Measurements from ENCODE around the gene RPS21. TPM values are rescaled to one million over a fixed set of nuclear protein-coding genes. Genes with fewer than 3 reads are reported as not detected.

Gene RPS21
- total and polyA plus RNA-seq, 5 donors, result 703 to 2,060 (median 755) TPM

DNA sequence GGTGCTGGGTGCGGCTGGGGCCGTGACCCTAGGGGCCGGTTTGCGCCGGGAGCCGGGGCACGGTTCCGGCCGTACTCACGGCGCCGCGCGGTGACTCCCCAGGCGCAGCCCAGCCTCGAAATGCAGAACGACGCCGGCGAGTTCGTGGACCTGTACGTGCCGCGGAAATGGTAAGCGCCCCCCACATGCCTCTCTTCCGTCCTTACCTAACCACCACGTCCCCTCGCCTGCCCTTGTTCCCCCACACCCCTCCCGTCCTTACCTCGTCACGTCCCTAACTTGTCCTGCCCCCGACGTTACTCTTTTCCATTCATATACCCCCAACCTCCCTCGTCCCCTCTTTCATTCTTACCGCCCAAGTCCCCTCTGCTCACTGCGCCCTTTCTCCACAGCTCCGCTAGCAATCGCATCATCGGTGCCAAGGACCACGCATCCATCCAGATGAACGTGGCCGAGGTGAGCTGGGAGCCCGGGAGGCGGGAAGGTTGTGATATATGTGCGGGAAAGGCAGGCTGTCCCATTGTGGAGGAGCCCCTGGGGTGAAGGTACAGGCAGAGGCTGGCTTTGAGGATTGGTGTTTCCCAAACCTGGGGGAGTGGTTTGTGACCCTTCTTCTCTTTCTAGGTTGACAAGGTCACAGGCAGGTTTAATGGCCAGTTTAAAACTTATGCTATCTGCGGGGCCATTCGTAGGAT is 463 bp downstream of the RPS21 start:
- Histone ChIP-seq H3K4me1 (ENCODE audit: control insufficient read depth, insufficient read depth, low read length) (peaks cover 8% of the 10 kb centered on the region), H3K9me3 (ENCODE audit: control insufficient read depth, low read length) (no peaks in the 10 kb centered on the region), H3K4me3 (ENCODE audit: low read length) (peak overlapping the region; percentile 82), H3K27me3 (ENCODE audit: control insufficient read depth, insufficient read depth) (no peaks in the 10 kb centered on the region), H3K27ac (ENCODE audit: low read length) (no peak overlapping the region)
- intact Hi-C loops (cut with DNase I), result loop anchor here in 3 of 4 donors (5.0 to 10.0 kb wide), 3 partner anchors 90 to 373 kb away; partner anchors contain the start of gene MTG2 (in 1 of the 3)
- DNase-seq (no peak), ATAC-seq (no peak)
- WGBS, result 3% methylated on average over 47 of the region's 47 CpGs

- no peaks in the 10 kb centered on the region for H3K9me3 ChIP-seq (ENCODE audit: control insufficient read depth, low read length)
- intact Hi-C loops (cut with DNase I), result loop anchor here in 3 of 4 donors (5.0 to 10.0 kb wide), 3 partner anchors 91 to 373 kb away; partner anchors contain the start of gene MTG2 (in 1 of the 3)
- 74% methylated on average over 20 of the region's 20 CpGs for WGBS
- peak overlapping the region; percentile 82 for H3K4me3 ChIP-seq (ENCODE audit: low read length)
- no peaks in the 10 kb centered on the region for H3K27me3 ChIP-seq (ENCODE audit: control insufficient read depth, insufficient read depth)
- no peak for DNase-seq
- no peak for ATAC-seq
- H3K27ac ChIP-seq (ENCODE audit: low read length), result no peak overlapping the region
- H3K4me1 ChIP-seq (ENCODE audit: control insufficient read depth, insufficient read depth, low read length), result peaks cover 8% of the 10 kb centered on the region
Measured at GRCh38 chr20:62387933-62388635, 1.2 kb downstream of the RPS21 start.

DNA sequence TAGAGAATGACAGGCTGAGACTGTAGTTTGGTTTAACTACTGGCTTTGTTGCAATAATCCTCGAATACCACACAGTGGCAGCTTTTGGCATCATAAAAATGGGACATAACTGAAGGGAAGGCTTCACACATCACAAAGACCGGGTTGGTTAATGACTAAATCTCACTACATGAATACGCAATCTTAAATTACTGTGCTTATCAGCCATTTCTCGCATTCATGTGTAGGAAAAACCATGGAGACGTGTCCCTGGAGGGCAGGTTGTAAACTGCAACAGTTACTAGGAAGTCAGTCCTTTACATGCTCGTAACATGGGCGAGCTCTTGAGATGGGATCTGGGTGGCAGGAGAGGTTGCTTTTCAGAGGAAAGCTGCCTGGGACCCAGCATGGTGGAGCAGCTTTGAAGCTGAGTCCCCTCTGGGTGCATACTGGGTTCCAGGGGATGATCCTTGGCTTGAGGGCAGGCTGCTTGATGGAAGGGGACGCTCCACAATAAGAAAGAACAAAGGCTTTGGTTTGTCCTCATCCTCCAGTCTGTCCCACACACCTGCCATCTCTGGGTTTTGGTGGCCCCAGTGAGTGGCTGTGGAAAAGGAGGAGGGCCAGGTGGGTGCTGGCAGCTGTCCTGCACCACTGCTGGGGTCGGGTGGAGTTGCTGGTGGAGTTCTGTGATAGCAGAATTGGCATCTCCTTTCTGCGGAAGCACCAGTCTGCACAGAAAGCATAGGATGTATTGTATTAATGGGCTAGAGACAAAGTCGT is 2.1 kb downstream of the RPS21 start:
- H3K4me3 ChIP-seq (ENCODE audit: low read length), result no peak overlapping the region
- DNase-seq (no peak), ATAC-seq (no peak)
- no peaks in the 10 kb centered on the region for H3K9me3 ChIP-seq (ENCODE audit: control insufficient read depth, low read length)
- WGBS, result 79% methylated on average over 11 of the region's 11 CpGs
- no peak overlapping the region for H3K27ac ChIP-seq (ENCODE audit: low read length)
- H3K4me1 ChIP-seq (ENCODE audit: control insufficient read depth, insufficient read depth, low read length), result peaks cover 8% of the 10 kb centered on the region
- no peaks in the 10 kb centered on the region for H3K27me3 ChIP-seq (ENCODE audit: control insufficient read depth, insufficient read depth)
- intact Hi-C loops (cut with DNase I), result loop anchor here in 3 of 4 donors (5.0 to 10.0 kb wide), 3 partner anchors 92 to 374 kb away; partner anchors contain the start of gene MTG2 (in 1 of the 3)

DNA sequence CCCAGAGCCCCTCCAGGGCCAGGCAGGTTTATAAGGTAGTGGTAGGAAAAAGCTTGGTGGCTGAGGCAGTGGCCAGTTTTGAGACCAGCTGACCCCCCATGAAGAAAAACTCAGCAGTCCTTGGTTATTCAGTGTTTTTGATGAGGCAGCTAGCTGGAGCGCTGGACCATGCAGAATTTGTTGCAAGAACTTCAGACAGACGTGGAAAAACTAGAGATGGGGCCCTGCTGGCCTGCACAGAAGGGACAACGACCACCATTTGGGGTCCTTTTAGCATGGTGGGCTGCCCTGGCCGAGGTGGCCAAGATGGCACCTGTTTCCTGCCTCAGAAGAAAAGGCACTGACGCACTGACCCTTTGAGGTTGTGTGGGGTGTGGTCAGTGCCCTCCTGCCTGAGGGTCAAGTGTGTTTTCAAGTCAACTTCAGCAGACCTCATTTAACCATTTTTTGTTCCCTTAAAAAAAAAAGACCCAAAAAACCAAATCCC is 2.7 kb downstream of the RPS21 start:
- H3K27ac ChIP-seq (ENCODE audit: low read length), result no peak overlapping the region
- intact Hi-C loops (cut with DNase I), result loop anchor here in 3 of 4 donors (5.0 to 10.0 kb wide), 3 partner anchors 92 to 375 kb away; partner anchors contain the start of gene MTG2 (in 1 of the 3)
- 80% methylated on average over 5 of the region's 5 CpGs for WGBS

GRCh38 chr20:62390317-62391164 is 3.6 kb downstream of the RPS21 start:
- Histone ChIP-seq H3K27ac (ENCODE audit: low read length) (no peak overlapping the region), H3K4me3 (ENCODE audit: low read length) (no peak overlapping the region), H3K9me3 (ENCODE audit: control insufficient read depth, low read length) (no peaks in the 10 kb centered on the region), H3K4me1 (ENCODE audit: control insufficient read depth, insufficient read depth, low read length) (peaks cover 8% of the 10 kb centered on the region), H3K27me3 (ENCODE audit: control insufficient read depth, insufficient read depth) (no peaks in the 10 kb centered on the region)
- 80% methylated on average over 29 of the region's 29 CpGs for WGBS
- ATAC-seq (no peak), DNase-seq (no peak)
- intact Hi-C loops (cut with DNase I), result no loop called here

More for the DNA sequence above, 2.7 kb downstream of the RPS21 start:
- H3K4me1 ChIP-seq (ENCODE audit: control insufficient read depth, insufficient read depth, low read length), result peaks cover 8% of the 10 kb centered on the region
- H3K27me3 ChIP-seq (ENCODE audit: control insufficient read depth, insufficient read depth), result no peaks in the 10 kb centered on the region
- H3K9me3 ChIP-seq (ENCODE audit: control insufficient read depth, low read length), result no peaks in the 10 kb centered on the region
- ATAC-seq (no peak), DNase-seq (no peak)
- H3K4me3 ChIP-seq (ENCODE audit: low read length), result no peak overlapping the region

DNA sequence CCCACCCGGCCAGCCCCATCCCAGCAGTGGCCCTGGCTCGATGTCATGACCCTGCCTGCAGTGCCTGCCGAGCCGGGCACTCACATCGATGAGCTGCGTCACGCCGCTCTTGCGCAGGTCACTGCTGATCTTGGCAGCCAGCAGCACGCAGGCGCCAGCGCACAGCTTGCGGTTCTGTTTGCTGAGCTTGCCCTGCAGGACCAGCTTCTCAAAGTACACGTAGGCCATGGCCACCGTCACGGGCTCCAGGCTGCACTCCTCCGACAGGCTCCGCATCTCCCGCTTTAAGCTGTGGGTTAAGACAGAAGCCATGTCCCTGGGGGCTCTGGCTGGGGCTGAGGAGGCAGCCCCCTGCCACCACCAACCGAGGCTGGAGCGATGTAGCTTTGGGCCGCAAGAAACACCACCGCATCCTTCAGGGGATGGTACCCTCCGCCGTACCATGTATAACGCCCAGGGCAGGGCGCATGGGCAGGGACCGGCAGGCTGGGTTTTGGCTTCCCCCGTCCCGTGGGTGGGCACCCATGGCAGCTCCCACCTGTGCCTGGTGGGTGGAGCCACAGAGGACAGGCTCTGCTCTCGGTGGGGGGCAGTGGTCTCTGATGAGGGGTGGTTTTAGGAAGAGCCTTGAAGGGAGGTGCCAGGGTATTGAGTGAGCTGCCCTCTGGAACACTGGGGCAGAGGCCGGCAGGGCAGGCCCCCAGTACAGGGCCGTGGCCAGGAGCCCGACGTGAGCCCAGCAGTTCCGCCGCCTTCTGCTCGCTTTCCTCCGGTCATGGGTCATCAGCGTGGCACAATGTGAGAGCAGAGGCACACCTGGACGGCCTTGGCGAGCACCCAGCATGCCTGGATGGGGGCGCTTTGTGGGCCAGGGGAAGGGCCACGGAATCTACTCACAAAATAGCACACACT is 4.5 kb downstream of the RPS21 start:
- Histone ChIP-seq H3K4me3 (ENCODE audit: low read length) (no peak overlapping the region), H3K9me3 (ENCODE audit: control insufficient read depth, low read length) (no peaks in the 10 kb centered on the region), H3K4me1 (ENCODE audit: control insufficient read depth, insufficient read depth, low read length) (peaks cover 6% of the 10 kb centered on the region), H3K27me3 (ENCODE audit: control insufficient read depth, insufficient read depth) (no peaks in the 10 kb centered on the region), H3K27ac (ENCODE audit: low read length) (no peak overlapping the region)
- DNase-seq (no peak), ATAC-seq (no peak)
- intact Hi-C loops (cut with DNase I), result no loop called here
- 88% methylated on average over 44 of the region's 44 CpGs for WGBS

DNA sequence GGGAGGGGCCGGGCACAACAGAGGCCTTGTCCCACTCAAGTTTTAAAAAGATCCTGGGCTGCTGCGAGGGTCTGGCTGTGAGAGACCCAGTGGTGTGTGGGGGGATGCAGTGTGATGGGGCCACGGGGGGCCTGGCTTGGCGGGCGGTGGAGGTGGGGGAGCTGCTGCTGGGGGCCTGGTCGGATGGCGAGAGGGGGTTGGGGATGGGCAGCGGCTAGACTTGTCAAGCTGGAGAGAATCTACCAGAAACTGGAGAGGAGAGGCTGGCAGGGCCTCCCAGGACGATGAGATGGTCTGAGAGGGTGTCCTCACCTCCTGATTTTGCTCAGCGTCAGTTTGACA is 5.1 kb downstream of the RPS21 start:
- Histone ChIP-seq H3K9me3 (ENCODE audit: control insufficient read depth, low read length) (no peaks in the 10 kb centered on the region), H3K4me3 (ENCODE audit: low read length) (no peak overlapping the region), H3K4me1 (ENCODE audit: control insufficient read depth, insufficient read depth, low read length) (peaks cover 6% of the 10 kb centered on the region), H3K27me3 (ENCODE audit: control insufficient read depth, insufficient read depth) (no peaks in the 10 kb centered on the region), H3K27ac (ENCODE audit: low read length) (no peak overlapping the region)
- intact Hi-C loops (cut with DNase I), result no loop called here
- DNase-seq (no peak), ATAC-seq (no peak)
- 82% methylated on average over 10 of the region's 10 CpGs for WGBS

GRCh38 chr20:62392621-62393334 is 5.9 kb downstream of the RPS21 start:
- H3K4me3 ChIP-seq (ENCODE audit: low read length), result no peak overlapping the region
- no peak overlapping the region for H3K27ac ChIP-seq (ENCODE audit: low read length)
- no peaks in the 10 kb centered on the region for H3K27me3 ChIP-seq (ENCODE audit: control insufficient read depth, insufficient read depth)
- intact Hi-C loops (cut with DNase I), result no loop called here
- WGBS, result 88% methylated on average over 21 of the region's 21 CpGs
- H3K9me3 ChIP-seq (ENCODE audit: control insufficient read depth, low read length), result no peaks in the 10 kb centered on the region
- no peak for DNase-seq
- ATAC-seq, result peak in 1 of 2 donors; percentile 3
- H3K4me1 ChIP-seq (ENCODE audit: control insufficient read depth, insufficient read depth, low read length), result peaks cover 2% of the 10 kb centered on the region

DNA sequence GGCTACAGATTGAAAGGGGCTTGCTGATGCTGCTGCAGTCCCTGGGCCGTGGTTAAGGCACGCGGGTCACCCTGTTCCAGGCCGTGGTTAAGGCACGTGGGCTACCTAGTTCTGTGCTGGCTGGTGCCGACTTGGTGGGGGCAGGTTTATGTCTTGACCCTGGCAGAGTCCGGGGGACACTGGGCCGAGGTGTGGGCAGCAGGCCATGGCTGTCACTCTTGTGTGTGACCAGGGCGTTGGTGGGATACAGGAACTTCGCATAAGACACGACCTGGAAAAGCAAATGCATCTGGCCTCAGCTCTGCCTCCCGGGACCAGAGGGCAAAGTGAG is 6.4 kb downstream of the RPS21 start:
- Histone ChIP-seq H3K9me3 (ENCODE audit: control insufficient read depth, low read length) (no peaks in the 10 kb centered on the region), H3K4me3 (ENCODE audit: low read length) (no peak overlapping the region), H3K4me1 (ENCODE audit: control insufficient read depth, insufficient read depth, low read length) (no peaks in the 10 kb centered on the region), H3K27ac (ENCODE audit: low read length) (no peak overlapping the region), H3K27me3 (ENCODE audit: control insufficient read depth, insufficient read depth) (no peaks in the 10 kb centered on the region)
- DNase-seq (no peak), ATAC-seq (no peak)
- intact Hi-C loops (cut with DNase I), result no loop called here
- WGBS, result 80% methylated on average over 12 of the region's 12 CpGs
